ENCODE measurements around the gene FAM20B.

FAM20B gene

GRCh38 chr1:179092896-179093461 lies 67.3 kb downstream of the FAM20B start:
- no peak for DNase-seq

- DNase-seq = no peak
These were observed 69.1 kb downstream of the FAM20B start for GRCh38 chr1:179094818-179095217.

GRCh38 chr1:179095377-179095776 lies 69.7 kb downstream of the FAM20B start:
- DNase-seq = no peak

- no peak for DNase-seq
These were observed 70.2 kb downstream of the FAM20B start for GRCh38 chr1:179095924-179096323.

- no peak for DNase-seq
These were observed 74.2 kb downstream of the FAM20B start for GRCh38 chr1:179099891-179100290.

- no peak for DNase-seq
These were observed 75.9 kb downstream of the FAM20B start for GRCh38 chr1:179101566-179101965.

GRCh38 chr1:179103999-179104398 lies 78.3 kb downstream of the FAM20B start:
- no peak for DNase-seq

GRCh38 chr1:179104611-179105250 lies 79.0 kb downstream of the FAM20B start:
- no peak for DNase-seq

GRCh38 chr1:179105393-179105792 lies 79.7 kb downstream of the FAM20B start:
- no peak for DNase-seq

- DNase-seq = no peak
These were observed 82.3 kb downstream of the FAM20B start for GRCh38 chr1:179107706-179108629.

- DNase-seq = no peak
These were observed 83.0 kb downstream of the FAM20B start for GRCh38 chr1:179108644-179109043.

GRCh38 chr1:179115181-179115580 lies 89.5 kb downstream of the FAM20B start:
- DNase-seq = no peak

GRCh38 chr1:179119513-179119912 lies 93.8 kb downstream of the FAM20B start:
- no peak for DNase-seq

- DNase-seq = no peak
These were observed 95.0 kb downstream of the FAM20B start for GRCh38 chr1:179120736-179121135.

- peak in 1 of 2 experiments; percentile 31 for DNase-seq
These were observed 95.7 kb downstream of the FAM20B start for GRCh38 chr1:179121159-179121938.

GRCh38 chr1:179124873-179125272 lies 99.2 kb downstream of the FAM20B start:
- no peak for DNase-seq
